GM19463 (cell line): ENCODE measurements around the gene RGS16.
"Not testable (repeated sequence)": the region's sequence is repeated elsewhere in the genome, so short reads cannot be mapped to it uniquely, and the experiment has no call there.

Source experiments
- ATAC-seq: cut with Tn5 transposase; IDR thresholded peaks from one replicate; pipeline ENCODE4 v1.9.1; 2021; ENCODE audit warnings: mild to moderate bottlenecking, moderate library complexity; ENCODE audit not compliant: unreplicated experiment

The RGS16 gene, protein sequence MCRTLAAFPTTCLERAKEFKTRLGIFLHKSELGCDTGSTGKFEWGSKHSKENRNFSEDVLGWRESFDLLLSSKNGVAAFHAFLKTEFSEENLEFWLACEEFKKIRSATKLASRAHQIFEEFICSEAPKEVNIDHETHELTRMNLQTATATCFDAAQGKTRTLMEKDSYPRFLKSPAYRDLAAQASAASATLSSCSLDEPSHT

DNA sequence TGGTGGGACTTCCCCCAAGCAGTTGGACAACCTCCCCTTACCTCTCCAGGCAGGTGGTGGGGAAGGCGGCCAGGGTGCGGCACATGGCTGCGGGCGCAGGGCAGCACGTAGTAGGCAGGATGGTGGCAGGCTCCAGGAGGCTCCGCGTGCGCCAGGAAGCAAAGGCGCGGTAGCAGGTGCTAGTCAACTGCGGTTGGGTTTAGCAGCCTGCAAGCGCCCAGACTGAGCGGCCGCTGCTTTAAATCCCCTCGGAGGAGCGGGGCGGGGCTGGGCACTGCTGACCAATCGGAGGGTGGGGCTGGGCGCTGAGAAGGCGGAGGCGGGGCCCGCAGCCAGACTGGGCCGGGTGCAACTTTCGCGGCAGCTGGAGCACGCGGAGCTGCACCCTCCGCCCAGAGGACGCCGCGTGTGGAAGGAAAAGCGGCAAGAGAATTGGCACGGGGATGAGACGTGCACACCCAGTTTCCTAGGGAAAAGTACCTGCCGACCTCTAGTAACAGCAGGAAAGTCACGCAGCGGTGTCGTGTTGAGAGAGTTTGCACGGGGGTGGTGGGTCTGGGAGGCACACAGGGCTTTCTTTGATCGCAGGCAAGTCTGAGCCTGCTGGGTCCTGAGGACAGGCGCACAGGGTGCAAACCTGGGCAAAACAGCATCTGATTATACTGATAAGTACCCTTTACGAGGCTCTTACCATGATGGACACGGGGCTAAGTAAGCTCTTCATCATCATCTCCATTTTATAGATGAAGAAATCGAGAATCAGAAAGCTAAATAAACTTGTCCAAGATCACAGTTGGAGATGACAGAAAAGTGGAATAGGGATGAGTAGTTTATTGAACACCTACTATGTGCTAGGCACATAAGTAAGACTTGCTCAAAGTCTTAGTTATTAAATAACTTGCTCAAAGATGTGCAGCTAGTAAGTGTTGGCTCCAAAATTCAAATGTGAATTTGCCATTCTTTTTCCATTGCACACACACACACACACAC, at the start of gene RGS16:
Gene RGS16 (minus strand): TSS at position 215 of the 990 bp plus-strand sequence. CDS start 130 bp downstream, at position 85.
- ATAC-seq, result peak; percentile 94

DNA sequence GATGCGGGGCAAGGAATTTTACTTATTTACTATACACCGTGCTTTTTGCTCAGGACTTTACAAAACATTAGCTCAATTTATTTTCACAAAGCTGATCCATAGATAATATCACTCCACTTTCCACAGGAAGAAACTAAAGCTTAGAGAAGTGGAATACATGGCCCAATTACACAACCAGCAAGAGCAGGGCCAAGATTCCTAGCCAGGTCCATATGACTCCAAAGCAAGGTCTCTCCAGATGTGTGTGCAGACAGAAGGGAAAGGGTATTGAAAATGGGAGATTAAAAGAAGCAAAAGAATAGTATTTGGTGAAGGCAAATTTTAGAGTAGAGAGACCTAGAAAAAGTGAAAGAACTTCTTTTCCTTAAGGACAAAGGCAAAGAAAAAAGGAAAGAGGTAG, 49.8 kb upstream of the RGS16 start:
- ATAC-seq, result no peak

DNA sequence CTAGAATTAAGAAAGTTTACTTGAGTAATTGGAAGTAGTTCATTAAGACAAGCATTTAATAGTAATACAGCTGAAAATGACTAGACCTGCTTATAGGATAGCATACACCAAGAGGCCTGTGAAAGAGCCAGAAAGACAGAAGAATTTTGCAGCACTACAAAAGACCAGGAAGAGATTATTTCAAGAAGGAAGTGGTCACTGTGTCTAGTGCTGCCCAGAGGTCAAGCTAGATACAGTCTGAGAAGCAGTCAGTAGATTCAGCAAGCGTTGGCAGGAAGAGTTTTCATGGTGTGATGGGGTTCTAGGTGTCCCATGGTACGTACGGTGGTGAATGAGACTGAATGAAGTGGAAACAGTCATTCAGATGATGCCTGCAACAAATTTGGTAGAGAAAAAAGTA, 48.7 kb upstream of the RGS16 start:
- no peak for ATAC-seq

DNA sequence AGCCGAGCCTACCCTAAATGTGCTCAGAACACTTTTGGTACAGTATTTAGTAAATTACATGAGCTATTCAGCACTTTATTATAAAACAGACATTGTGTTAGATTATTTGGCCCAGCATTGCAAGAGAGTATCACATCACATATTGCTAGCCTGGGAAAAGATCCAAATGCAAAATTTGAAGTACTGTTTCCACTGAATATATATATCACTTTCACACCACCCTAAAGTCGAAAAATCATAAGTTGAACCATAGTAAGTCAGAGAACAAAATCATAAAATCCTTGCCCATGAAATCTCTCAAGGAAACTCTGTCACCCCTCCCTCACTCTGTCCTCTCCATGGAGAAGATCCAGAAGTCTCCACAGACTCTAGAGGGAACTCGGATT, 47.1 kb upstream of the RGS16 start:
- ATAC-seq, result no peak

DNA sequence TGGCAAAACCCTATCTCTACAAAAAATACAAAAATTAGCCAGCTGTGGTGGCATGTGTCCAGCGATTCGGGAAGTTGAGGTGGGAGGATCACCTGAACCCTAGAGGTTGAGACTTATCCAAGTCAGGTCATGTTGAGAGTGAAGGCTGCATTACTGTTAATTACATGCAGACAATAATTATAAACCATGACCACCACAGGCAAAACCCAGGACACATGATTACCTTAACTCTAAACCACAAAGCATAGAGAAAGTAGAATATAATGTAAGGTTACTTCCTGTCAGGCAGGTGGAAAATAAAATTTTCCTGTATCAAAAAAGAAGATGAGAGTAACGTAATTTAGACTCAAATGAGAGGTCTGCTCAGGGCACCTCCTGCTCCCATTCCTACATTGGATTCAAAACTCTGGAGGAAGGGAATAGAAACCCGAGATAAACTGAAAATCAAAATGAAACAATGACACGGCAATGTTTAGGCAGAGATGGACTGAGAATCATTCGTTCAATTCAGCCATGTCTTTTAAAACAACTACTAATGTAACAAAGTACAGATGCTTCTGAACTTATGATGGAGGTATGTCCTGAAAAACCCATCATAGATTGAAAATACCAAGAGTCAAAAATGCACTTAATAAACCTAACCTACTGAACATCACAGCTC, 46.6 kb upstream of the RGS16 start:
- no peak for ATAC-seq

DNA sequence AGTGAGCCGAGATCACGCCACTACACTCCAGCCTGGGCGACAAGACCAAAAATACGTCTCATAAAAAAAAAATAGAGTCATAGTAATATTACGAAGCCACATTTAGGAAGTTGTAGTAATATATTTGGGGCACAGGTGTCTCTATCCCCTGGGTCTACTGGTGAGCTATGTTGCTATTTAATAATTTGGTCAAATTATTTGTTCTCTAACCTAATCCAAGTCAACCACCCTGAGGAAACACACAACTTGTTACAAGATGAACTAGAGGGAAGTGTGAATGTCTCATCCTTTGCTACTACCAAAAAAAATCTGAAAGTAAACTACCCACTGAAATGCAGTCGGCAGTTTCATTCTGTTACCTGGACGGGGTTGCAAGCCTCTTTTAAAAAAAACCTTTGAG, 44.9 kb upstream of the RGS16 start:
- ATAC-seq, result peak; percentile 44

DNA sequence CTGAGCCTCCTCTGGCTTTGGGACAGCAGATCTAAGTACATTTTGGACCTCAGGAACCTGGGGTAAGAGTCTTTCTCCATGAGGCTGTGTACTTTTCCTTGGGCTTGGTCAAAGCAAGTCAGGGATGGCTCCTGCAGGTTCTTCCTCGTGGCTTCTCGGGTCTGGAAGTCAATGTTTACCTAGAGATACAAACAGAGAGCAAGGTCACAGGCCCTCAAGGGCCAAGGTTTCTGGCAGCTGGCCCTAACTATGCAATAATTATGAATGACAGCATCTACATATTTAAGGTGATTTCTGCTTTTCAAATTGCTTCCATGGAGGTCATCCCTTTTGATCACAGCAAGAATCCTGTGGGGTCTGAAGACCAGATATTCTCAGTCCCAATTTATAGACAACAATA, 42.5 kb upstream of the RGS16 start:
- ATAC-seq, result no peak

DNA sequence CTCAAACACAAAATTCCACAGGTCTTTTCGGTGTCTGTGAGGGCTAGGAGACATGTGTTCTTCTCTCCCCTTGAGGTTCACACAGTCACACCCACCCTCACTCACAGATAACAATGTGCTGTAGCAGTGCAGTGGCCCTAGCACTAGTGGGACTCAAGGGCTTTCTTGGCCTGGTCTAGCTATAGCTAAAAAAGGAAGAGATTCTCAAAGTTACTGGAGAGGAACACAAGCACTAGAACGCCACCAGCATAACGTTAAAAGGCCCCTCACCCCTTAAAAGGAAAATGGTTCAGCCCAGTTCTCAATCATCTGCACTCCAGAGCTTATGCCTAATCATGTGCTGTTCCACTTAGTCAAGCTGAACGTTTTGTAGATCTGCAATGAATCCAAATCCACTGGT, 40.7 kb upstream of the RGS16 start:
- no peak for ATAC-seq

DNA sequence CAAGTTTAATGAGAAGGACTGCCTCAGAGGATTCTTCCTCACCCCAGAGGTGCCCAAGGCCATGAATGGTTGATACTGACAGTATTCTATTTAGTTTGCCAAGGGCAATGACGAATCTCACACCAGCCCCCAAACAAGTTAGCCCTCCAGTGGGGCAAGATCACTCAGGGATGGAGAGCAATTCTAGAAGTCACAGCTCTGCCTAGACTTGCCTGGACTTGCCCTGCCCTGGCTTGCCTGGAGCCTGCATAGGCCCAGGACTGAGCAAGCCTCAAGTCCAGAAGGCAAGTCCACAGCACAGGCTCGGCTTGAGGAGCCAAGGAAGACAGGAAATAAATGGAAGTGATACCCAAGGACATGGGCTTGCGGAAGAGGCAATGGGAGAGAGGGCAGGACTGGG, 39.5 kb upstream of the RGS16 start:
- no peak for ATAC-seq

DNA sequence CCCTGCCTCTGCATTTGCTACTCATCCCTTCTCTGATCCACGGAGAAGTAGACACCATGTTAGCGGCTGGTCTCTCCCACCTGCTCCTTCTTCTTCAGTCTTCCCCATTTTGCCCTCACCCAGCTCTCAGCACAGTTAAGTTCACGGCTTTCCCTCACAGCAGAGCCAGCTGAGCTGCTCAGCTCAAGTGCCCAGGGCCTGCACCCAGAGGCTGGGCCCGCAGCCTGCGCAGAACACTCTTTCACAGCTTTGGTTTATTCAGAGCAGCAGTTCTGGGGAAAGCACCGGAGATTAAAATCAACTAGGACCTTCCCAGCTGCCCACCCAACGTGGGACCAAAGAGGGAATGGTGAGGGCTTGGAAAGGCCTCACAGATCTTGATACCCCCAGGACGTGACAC, 38.3 kb upstream of the RGS16 start:
- no peak for ATAC-seq

DNA sequence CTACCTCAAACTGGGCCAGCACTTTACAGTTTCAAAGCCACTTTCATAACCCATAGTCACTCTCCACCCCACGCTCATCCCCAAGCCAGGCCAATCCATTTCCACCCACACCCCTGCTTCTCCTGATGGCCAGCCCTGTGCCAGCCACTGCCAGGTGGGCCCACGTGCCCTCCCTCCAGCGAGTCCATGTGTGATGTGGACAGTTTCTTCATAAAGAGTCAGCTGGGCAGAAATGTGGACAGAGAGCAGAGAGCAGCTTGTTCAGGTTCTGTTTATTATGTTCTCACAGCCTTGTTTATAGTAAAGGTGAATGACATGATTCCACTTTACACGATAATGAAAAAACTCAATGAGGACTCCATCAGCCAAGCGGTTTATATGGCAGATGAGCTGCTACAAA, 37.4 kb upstream of the RGS16 start:
- no peak for ATAC-seq

DNA sequence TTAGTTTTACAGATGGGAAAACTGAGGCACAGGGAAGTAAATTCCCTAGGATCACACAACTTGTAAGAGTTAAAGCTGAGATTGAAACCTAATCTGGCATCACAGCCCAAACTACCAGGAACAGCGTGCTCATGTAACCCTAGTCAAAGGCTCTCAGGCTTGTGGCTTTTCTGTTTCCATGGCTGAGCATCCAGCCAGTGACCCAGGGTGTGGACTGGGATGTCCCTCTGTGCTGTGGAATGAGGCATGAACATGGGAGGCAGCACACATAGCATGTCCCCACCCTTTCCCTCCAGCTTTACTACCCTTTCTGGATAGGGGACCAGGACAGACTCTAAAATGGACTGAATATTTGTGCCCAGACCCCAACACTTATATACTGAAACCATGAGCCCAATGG, 35.1 kb upstream of the RGS16 start:
- no peak for ATAC-seq

DNA sequence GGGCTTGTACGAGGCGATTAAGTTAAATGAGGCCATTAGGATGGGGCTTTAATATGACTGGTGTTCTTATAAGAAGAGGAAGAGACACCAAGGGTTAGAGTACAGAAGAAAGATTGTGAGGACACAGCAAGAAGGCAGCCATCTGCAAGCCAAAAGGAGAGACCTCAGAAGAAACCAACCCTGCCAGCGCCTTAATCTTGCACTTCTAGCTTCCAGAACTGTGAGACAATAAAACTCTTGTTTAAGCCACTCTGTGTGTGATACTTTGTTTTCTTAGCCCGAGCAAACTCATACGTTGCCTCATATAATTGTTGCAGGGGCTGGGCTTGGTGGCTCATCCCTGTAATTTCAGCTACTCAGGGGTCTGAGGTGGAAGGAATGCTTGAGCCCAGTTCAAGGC, 33.6 kb upstream of the RGS16 start:
- ATAC-seq, result no peak

DNA sequence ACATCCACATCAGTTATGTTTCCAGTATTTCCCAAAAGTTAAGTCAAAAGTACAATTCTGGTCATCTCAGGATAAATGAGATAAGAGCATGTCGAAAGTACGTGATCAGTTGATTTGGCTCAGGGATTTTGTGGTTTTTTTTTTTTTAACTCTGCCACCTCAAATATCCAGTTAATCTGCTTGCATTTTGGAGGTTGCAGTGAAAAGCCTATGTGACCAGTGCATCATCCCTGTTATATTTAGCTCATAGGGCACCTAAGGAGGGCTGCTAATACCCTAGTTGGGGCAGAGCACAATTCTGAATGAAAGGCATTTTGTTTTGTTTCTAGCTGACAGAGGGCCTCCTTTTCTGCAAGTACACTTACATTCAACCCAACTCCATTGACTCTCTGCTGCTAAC, 31.7 kb upstream of the RGS16 start:
- no peak for ATAC-seq

DNA sequence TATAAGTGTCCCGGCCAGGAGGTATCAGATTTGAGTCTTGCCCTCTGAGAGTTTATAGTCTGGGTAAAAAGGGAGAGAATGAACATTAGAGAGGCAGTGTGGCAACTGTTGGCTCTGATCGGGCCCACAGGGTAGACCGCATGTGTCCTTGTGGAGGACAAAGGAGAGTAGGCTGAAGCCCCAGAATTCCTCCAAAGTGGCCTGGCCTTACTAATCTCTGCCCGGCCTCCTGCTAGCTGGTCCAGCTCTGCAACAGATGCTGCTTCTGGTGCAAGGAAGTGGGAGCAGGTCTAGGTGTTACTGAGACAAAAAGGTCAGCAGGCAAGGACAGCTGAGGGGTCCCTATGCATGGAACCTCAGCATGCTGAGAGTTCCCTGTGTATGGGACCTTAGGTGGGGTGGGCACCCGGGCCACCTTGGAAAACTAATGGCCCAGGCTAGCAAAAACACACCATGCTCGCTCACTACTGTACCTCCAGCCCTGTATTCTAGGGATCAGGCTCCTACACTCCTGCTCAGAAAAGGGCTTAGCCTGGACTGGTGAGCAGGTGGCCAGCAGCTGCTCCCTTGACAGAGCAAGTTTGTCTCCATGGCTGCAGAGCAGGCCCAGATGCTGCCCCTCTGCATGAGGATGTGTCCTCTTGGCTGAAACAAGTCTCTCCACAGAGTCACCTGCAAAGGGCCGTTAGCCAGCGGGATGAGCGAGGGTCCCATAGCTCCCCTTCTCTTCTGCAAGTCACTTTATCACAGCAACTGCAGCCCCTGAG, 30.3 kb upstream of the RGS16 start:
- ATAC-seq, result no peak

DNA sequence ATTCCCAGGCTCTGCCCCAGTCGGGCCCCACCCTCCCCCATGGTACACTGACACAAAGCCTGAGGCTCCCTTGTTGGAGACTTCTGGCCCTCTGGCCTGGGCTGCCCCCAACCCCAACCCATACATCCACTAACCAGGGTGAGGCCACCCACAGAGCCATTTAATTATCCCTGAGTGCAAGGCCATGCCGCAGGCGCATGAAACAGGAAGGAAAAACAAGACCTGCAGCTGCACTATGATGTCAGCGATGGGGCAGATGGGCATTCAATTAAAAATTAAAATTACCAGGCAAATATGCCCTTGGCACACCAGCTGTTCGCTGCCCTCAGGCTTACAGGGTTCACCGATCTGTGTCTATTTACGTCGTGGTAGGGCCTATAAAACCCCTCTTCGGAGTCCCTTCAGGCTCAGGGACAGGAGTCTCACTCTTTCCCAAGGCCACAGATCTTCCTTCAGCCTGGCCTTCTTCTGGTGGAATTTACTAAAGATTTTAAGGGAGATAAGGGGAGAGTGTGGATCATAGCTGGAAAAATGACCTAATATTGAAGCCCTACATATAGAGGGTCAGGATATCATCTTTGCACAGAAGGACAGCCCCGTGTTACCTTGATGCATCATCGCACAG, 29.6 kb upstream of the RGS16 start:
- ATAC-seq, result no peak

DNA sequence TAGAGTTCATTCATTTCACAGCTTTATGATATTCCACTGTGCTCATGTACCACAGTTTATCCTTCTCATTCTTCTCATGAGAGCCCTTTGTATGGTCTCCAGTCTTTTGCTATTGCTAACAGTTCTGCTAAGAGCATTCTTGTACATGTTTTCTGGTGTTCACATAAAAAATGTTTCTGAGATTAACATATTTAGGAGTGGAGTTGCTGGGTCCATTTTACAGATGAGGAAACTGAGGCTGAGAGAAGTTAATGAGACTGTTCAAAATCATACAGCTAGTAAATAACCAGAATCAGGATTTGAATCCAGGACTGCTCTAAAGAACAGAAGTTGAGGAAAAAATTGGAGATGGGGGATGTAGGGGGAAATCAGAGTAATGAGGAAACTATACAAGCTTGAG, 28.8 kb upstream of the RGS16 start:
- no peak for ATAC-seq

DNA sequence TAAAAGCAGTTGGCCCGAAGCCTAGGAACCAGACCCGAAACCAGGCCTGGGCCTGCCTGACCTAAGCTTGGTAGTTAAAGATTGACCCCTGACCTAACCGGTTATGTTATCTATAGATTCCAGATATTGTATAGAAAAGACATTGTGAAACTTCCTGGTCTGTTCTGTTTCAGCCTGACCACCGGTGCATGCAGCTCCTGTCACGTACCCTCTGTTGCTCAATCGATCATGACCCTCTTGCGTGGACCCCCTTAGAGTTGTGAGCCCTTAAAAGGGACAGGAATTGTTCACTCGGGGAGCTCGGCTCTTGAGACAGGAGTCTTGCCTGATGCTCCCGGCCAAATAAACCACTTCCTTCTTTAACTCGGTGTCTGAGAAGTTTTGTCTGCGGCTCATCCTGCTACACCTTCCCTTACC, 28.3 kb upstream of the RGS16 start:
- not testable (repeated sequence) for ATAC-seq

DNA sequence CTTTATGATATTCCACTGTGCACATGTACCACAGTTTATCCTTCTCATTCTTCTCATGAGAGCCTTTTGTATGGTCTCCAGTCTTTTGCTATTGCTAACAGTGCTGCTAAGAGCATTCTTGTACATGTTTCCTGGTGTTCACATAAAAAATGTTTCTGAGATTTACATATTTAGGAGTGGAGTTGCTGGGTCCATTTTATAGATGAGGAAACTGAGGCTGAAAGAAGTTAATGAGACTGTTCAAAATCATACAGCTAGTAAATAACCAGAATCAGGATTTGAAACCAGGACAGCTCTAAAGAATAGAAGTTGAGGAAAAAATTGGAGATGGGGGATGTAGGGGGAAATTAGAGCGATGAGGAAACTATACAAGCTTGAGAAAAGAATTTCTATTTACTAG, 27.8 kb upstream of the RGS16 start:
- ATAC-seq, result no peak

DNA sequence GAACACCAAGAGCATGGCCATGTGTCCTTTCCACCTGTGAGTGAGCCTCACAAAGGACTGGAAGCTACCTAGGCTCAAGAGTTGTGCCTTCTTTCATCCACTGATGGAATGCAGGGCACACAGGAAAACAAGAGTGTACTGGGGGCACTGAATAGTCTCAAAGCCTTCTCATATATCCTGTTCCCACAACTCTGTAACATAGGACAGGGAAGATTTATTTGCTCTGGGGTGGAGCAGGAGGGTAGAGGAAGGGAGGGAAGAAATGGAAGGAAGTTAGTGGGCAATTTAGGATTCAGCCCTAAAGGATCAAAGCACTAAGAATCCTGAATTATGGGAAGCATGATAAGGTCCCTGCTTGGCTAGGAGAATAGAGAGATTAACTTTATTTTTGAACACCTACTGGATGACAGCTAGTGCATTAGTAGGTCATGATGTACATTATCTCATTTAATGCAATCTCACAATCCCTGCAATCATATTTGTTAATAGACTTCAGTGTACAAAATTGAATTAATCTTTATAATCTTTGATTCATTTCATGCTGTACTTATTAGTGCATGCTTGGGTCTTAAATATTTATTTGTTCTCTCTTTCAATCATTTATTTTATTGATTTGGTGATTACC, 27.0 kb upstream of the RGS16 start:
- ATAC-seq, result no peak
